C4-2B (cell line): ENCODE data around the gene TBL1Y.

Experiments used
- CTCF ChIP-seq: fragments of 450-650 bp; conservative IDR thresholded peaks from 2 replicates; pipeline ENCODE4 v1.5.1; 2017; ENCODE audit warnings: mild to moderate bottlenecking
- ZFX ChIP-seq: fragments of 450-650 bp; IDR thresholded peaks from 2 replicates; pipeline ENCODE4 v1.6.1; 2017

GRCh38 chrY:7016521-7016920 is 106.0 kb downstream of the TBL1Y start:
- TF ChIP-seq CTCF (no peak), ZFX (no peak)
